T-helper 1 cell treated with Interleukin-12 subunit alpha and Interleukin-12 subunit beta and Interleukin-4 antibody, amounts not matched to agents 30 ng/mL and 1 ng/mL, for 36 hours (primary cell): ENCODE measurements around the gene ATG14. TPM values are rescaled to one million over a fixed set of nuclear protein-coding genes. Genes with fewer than 3 reads are reported as not detected.

ENCODE experiments used
- intact Hi-C: fragments of 100-400 bp; cut with micrococcal nuclease; formaldehyde crosslinking; loops from one replicate; pipeline ENCODE4 v1.15.1; 2024
- total RNA-seq: library from RNA; stranded (reverse); gene quantifications from 2 replicates; pipeline ENCODE4 v1.2.3, GENCODE V29; 2022

ATG14 gene
- total RNA-seq, 1 donor from 2014 or later, result 7.8 TPM

GRCh38 chr14:55327179-55327578 lies 84.5 kb downstream of the ATG14 start:
- intact Hi-C loops, result no loop called here

GRCh38 chr14:55324812-55325211 lies 86.8 kb downstream of the ATG14 start:
- intact Hi-C loops, result no loop called here

GRCh38 chr14:55323910-55324309 lies 87.7 kb downstream of the ATG14 start:
- intact Hi-C loops, result no loop called here

- intact Hi-C loops, result no loop called here
These were observed 92.9 kb downstream of the ATG14 start for GRCh38 chr14:55318694-55319093.

- intact Hi-C loops, result no loop called here
These were observed 93.9 kb downstream of the ATG14 start for GRCh38 chr14:55317542-55318306.

GRCh38 chr14:55316564-55316963 lies 95.1 kb downstream of the ATG14 start:
- intact Hi-C loops, result no loop called here

Other genes with a start within 250 kb of the ATG14 start
- 40.8 and 42.2 TPM in 2 replicates for gene DLGAP5, start 220.2 kb downstream of the ATG14 start, total RNA-seq
- gene FBXO34, start 140.4 kb downstream of the ATG14 start, total RNA-seq, result 17.7 and 18.9 TPM in 2 replicates
- gene TBPL2, start 28.8 kb upstream of the ATG14 start, total RNA-seq, result not detected in 2 replicates
- 105 and 106 TPM in 2 replicates for gene KTN1, start 168.4 kb upstream of the ATG14 start, total RNA-seq